A549 (cell line): ENCODE results near the gene PLXND1. TPM values are rescaled to one million over a fixed set of nuclear protein-coding genes. Genes with fewer than 3 reads are reported as not detected.

Source experiments
- ATAC-seq, 2 experiments: fragments of 200-7000 bp in 1 of 2; fragments of >200 bp in 1 of 2; cut with Nextera tagmentation in 1 of 2; cut with Tn5 transposase in 1 of 2; 3 replicates each; pipeline versions ENCODE4 v1.8.0 to v1.9.1; 2018 to 2020; ENCODE audit warnings: mild to moderate bottlenecking in 1 of 2, moderate library complexity in 1 of 2
- CTCF ChIA-PET: fragments of 300-600 bp; sonication (Branson Sonifier 250); formaldehyde crosslinking; extraction: SDS; loops from one replicate; lab custom pipeline; 2021; ENCODE audit warnings: antibody characterized with exemption, inconsistent platforms; lab: Yijun Ruan, JAX
- POLR2A ChIA-PET: fragments of 350-600 bp; formaldehyde crosslinking; extraction: SDS; loops from one replicate; lab custom pipeline; 2021; ENCODE audit warnings: antibody characterized with exemption, inconsistent platforms; lab: Yijun Ruan, JAX
- DNase-seq, 2 experiments: peaks; one replicate each; pipeline versions ENCODE4 v3.0.0 to v3.0.0-alpha.2; 2011 to 2016; ENCODE audit warnings: low read depth in 1 of 2, low spot score in 1 of 2
- FAIRE-seq: peaks from 2 replicates; lab custom pipeline; 2011; peaks lifted over from hg19 to GRCh38; lab: Jason Lieb, UNC
- H3K27ac ChIP-seq, 2 experiments: fragments of >200 bp; sonication (Bioruptor Twin); formaldehyde crosslinking; 3 replicates each; pipeline ENCODE4 v1.5.1; 2016 to 2017
- H3K4me1 ChIP-seq: fragments of >200 bp; sonication (Bioruptor Twin); formaldehyde crosslinking; 3 replicates; pipeline ENCODE4 v1.6.1; 2016
- H3K4me2 ChIP-seq: fragments of >200 bp; sonication (Bioruptor Twin); formaldehyde crosslinking; 3 replicates; pipeline ENCODE4 v1.6.1; 2016
- H3K4me3 ChIP-seq: fragments of >200 bp; sonication (Bioruptor Twin); formaldehyde crosslinking; 3 replicates; pipeline ENCODE4 v1.5.1; 2016
- H3K9me3 ChIP-seq: fragments of >200 bp; sonication (Bioruptor Twin); formaldehyde crosslinking; 3 replicates; pipeline ENCODE4 v1.6.1; 2016
- BCL3 ChIP-seq: fragments of >200 bp; sonication (Bioruptor Twin); formaldehyde crosslinking; IDR thresholded peaks from 3 replicates; pipeline ENCODE4 v1.6.1; 2016
- CBX2 ChIP-seq: fragments of 200-600 bp; sonication (generic); IDR thresholded peaks from 2 replicates; pipeline ENCODE4 v1.6.1; 2016; ENCODE audit warnings: low read depth, mild to moderate bottlenecking, borderline replicate concordance
- CBX8 ChIP-seq: fragments of 200-600 bp; sonication (generic); IDR thresholded peaks from 2 replicates; pipeline ENCODE4 v1.6.1; 2016
- CHD4 ChIP-seq: fragments of 200-600 bp; sonication (generic); IDR thresholded peaks from 2 replicates; pipeline ENCODE4 v1.6.1; 2016; ENCODE audit warnings: antibody characterized with exemption, mild to moderate bottlenecking, borderline replicate concordance
- CTCF ChIP-seq: fragments of >200 bp; sonication (Bioruptor Twin); formaldehyde crosslinking; IDR thresholded peaks from 3 replicates; pipeline ENCODE4 v1.5.1; 2016
- E2F6 ChIP-seq: IDR thresholded peaks from 2 replicates; pipeline ENCODE4 v1.6.1; 2012; ENCODE audit warnings: low read depth, borderline replicate concordance
- EHF ChIP-seq: fragments of 250-450 bp; sonication (Bioruptor Pico); IDR thresholded peaks from 2 replicates; pipeline ENCODE4 v1.5.0; 2020; ENCODE audit warnings: mild to moderate bottlenecking
- EP300 ChIP-seq, 2 experiments: fragments of >200 bp; sonication (Bioruptor Twin); formaldehyde crosslinking; IDR thresholded peaks; 2 replicates in 1 of 2; 3 replicates in 1 of 2; pipeline ENCODE4 v1.6.1; 2016 to 2017
- ESRRA ChIP-seq: fragments of 150-350 bp; IDR thresholded peaks from 2 replicates; pipeline ENCODE4 v1.6.1; 2014; ENCODE audit warnings: mild to moderate bottlenecking, low read length, borderline replicate concordance
- FOSL2 ChIP-seq, 2 experiments: fragments of 450-650 bp in 1 of 2; fragments of >200 bp in 1 of 2; sonication (Bioruptor Twin) in 1 of 2; formaldehyde crosslinking; IDR thresholded peaks; 2 replicates each; pipeline versions ENCODE4 v1.5.0 to v1.6.1; 2016 to 2020; ENCODE audit warnings: mild to moderate bottlenecking in 1 of 2, moderate library complexity in 1 of 2
- GATA3 ChIP-seq: IDR thresholded peaks from 2 replicates; pipeline ENCODE4 v1.6.1; 2012; ENCODE audit warnings: borderline replicate concordance
- HDAC2 ChIP-seq: fragments of 200-600 bp; sonication (generic); IDR thresholded peaks from 2 replicates; pipeline ENCODE4 v1.6.1; 2016
- HEYL ChIP-seq: fragments of 250-450 bp; sonication (Bioruptor Pico); IDR thresholded peaks from 2 replicates; pipeline ENCODE4 v1.8.0; 2021; ENCODE audit warnings: mild to moderate bottlenecking, moderate library complexity
- HOXA7 ChIP-seq: fragments of 250-450 bp; sonication (Bioruptor Pico); IDR thresholded peaks from 2 replicates; pipeline ENCODE4 v1.5.0; 2020; ENCODE audit warnings: mild to moderate bottlenecking, moderate library complexity
- JUN ChIP-seq, 2 experiments: fragments of >200 bp; sonication (Bioruptor Twin); formaldehyde crosslinking; IDR thresholded peaks; 2 replicates in 1 of 2; 3 replicates in 1 of 2; pipeline ENCODE4 v1.6.1; 2016 to 2017
- JUNB ChIP-seq: fragments of >200 bp; sonication (Bioruptor Twin); formaldehyde crosslinking; IDR thresholded peaks from 2 replicates; pipeline ENCODE4 v1.6.1; 2016
- KDM1A ChIP-seq: fragments of 200-600 bp; sonication (generic); IDR thresholded peaks from 2 replicates; pipeline ENCODE4 v1.6.1; 2016; ENCODE audit warnings: low read depth, mild to moderate bottlenecking
- MAFK ChIP-seq: fragments of 450-650 bp; IDR thresholded peaks from 2 replicates; pipeline ENCODE4 v1.6.1; 2014; ENCODE audit not compliant: partially characterized antibody
- MAX ChIP-seq: IDR thresholded peaks from 2 replicates; pipeline ENCODE4 v1.6.1; 2012
- MYC ChIP-seq: IDR thresholded peaks from 2 replicates; pipeline ENCODE4 v1.6.1; 2012; ENCODE audit warnings: mild to moderate bottlenecking, inconsistent platforms, low read length, improper control_type of control experiment, borderline replicate concordance
- PBX3 ChIP-seq: IDR thresholded peaks from 2 replicates; pipeline ENCODE4 v1.6.1; 2012
- POLR2A ChIP-seq: IDR thresholded peaks from 2 replicates; pipeline ENCODE4 v1.6.1; 2012; ENCODE audit warnings: mild to moderate bottlenecking, low read length
- RAD21 ChIP-seq, 2 experiments: fragments of >200 bp in 1 of 2; sonication (Bioruptor Twin) in 1 of 2; formaldehyde crosslinking in 1 of 2; IDR thresholded peaks in 1 of 2; conservative IDR thresholded peaks in 1 of 2; 2 replicates in 1 of 2; 3 replicates in 1 of 2; pipeline ENCODE4 v1.6.1; 2012 to 2018; ENCODE audit warnings: inconsistent platforms in 1 of 2
- RARB ChIP-seq: fragments of 250-450 bp; sonication (Bioruptor Pico); IDR thresholded peaks from 2 replicates; pipeline ENCODE4 v1.8.0; 2021; ENCODE audit warnings: mild to moderate bottlenecking, moderate library complexity
- RFX5 ChIP-seq: fragments of 450-650 bp; IDR thresholded peaks from 2 replicates; pipeline ENCODE4 v1.7.1; 2014; ENCODE audit warnings: antibody characterized with exemption, mild to moderate bottlenecking, moderate library complexity
- TP53 ChIP-seq: fragments of 250-450 bp; sonication (Bioruptor Pico); IDR thresholded peaks from 2 replicates; pipeline ENCODE4 v1.5.0; 2021; ENCODE audit warnings: mild to moderate bottlenecking, moderate library complexity
- USF2 ChIP-seq: fragments of 450-650 bp; IDR thresholded peaks from 2 replicates; pipeline ENCODE4 v1.6.1; 2014; ENCODE audit warnings: antibody characterized with exemption
- ZC3H11A ChIP-seq: fragments of 450-650 bp; IDR thresholded peaks from 2 replicates; pipeline ENCODE4 v1.6.1; 2014; ENCODE audit warnings: antibody characterized with exemption, mild to moderate bottlenecking
- ZSCAN20 ChIP-seq: fragments of 250-450 bp; sonication (Bioruptor Pico); IDR thresholded peaks from 2 replicates; pipeline ENCODE4 v1.8.0; 2022; ENCODE audit warnings: mild to moderate bottlenecking, moderate library complexity
- WGBS: methylation state at CpG from one replicate; pipeline ENCODE4 v1.1.6; 2017; ENCODE audit errors: missing lambda C conversion rate; 5-methylcytosine and 5-hydroxymethylcytosine counted together
- polyA plus RNA-seq, 4 experiments: library from polyadenylated mRNA; depleted of rRNA in 3 of 4; stranded (reverse); fragments of >200 nt; fragmentation: RNase III in 1 of 4; extraction: RNeasy Plus Mini Kit Qiagen cat#74134 plus additional on column Dnase treatment in 1 of 4; gene quantifications; 2 replicates in 3 of 4; 3 replicates in 1 of 4; pipeline ENCODE4 v1.2.3, GENCODE V29; 2011 to 2017

PLXND1 gene
- polyA plus RNA-seq, 2 of the 4 experiments (the other 2 are of a cell fraction) = 26.8 to 72.6 TPM

GRCh38 chr3:129638481-129638880 lies 32.0 kb upstream of the PLXND1 start:
- no peak overlapping the region for H3K4me3 ChIP-seq
- ATAC-seq (no peak), DNase-seq (no peak), FAIRE-seq (no peak)
- H3K9me3 ChIP-seq = peaks cover 13% of the 10 kb centered on the region
- H3K4me1 ChIP-seq = peaks cover 19% of the 10 kb centered on the region
- POLR2A ChIA-PET = no interaction called here
- 82% methylated on average over 3 of the region's 3 CpGs for WGBS
- CTCF ChIA-PET = interaction anchor here (1.0 to 2.0 kb wide), 4 partner anchors 11 to 295 kb away, joined by 3 to 11 read pairs (median 6); no protein-coding TSS in a partner anchor
- no peak for TF ChIP-seq CBX8
- no peak for TF ChIP-seq ZC3H11A
- TF ChIP-seq TP53 (CRISPR knock-in tag) = no peak
- no peak for TF ChIP-seq USF2
- no peak for TF ChIP-seq ZSCAN20
- H3K27ac ChIP-seq = peak overlapping the region in 1 of 2 experiments; percentile 56; a peak in 4 of 6 replicates
- H3K4me2 ChIP-seq = no peak overlapping the region

- no peak overlapping the region for H3K4me2 ChIP-seq
- ChIA-PET CTCF (interaction anchor here (10.7 kb wide), 1 partner anchor 192 kb away, joined by 178 read pairs; no protein-coding TSS in a partner anchor), POLR2A (no interaction called here)
- FAIRE-seq (no peak), ATAC-seq (no peak), DNase-seq (no peak)
- no peak overlapping the region for H3K27ac ChIP-seq
- no peak overlapping the region for H3K4me3 ChIP-seq
- TF ChIP-seq POLR2A = no peak
- TF ChIP-seq HEYL (CRISPR knock-in tag) = no peak
- TF ChIP-seq EHF = no peak
- TF ChIP-seq BCL3 = no peak
- no peak for TF ChIP-seq JUN (IDR thresholded peaks at IDR 0.05)
- TF ChIP-seq RFX5 = no peak
- TF ChIP-seq EP300 (IDR thresholded peaks at IDR 0.05) = no peak
- no peak for TF ChIP-seq CHD4
- TF ChIP-seq RARB (CRISPR knock-in tag) = no peak
- no peak for TF ChIP-seq MYC
- no peak for TF ChIP-seq FOSL2 (IDR thresholded peaks at IDR 0.05)
- TF ChIP-seq FOSL2 (CRISPR knock-in tag; IDR thresholded peaks at IDR 0.05) = no peak
- no peak for TF ChIP-seq KDM1A
- no peak for TF ChIP-seq MAFK
- TF ChIP-seq JUNB = no peak
- TF ChIP-seq HDAC2 = no peak
- H3K4me1 ChIP-seq = peaks cover 6% of the 10 kb centered on the region
- WGBS = 49% methylated on average over 3 of the region's 3 CpGs
- H3K9me3 ChIP-seq = peaks cover 13% of the 10 kb centered on the region
Measured at GRCh38 chr3:129636082-129636481, 29.6 kb upstream of the PLXND1 start.

GRCh38 chr3:129635656-129636055 lies 29.2 kb upstream of the PLXND1 start:
- FAIRE-seq = no peak
- H3K27ac ChIP-seq = no peak overlapping the region
- DNase-seq = no peak
- H3K4me3 ChIP-seq = no peak overlapping the region
- H3K9me3 ChIP-seq = peaks cover 13% of the 10 kb centered on the region
- H3K4me1 ChIP-seq = peaks cover 1% of the 10 kb centered on the region
- POLR2A ChIA-PET = no interaction called here
- WGBS = 97% methylated on average over 4 of the region's 4 CpGs
- no peak for ATAC-seq
- no peak for TF ChIP-seq KDM1A
- no peak for TF ChIP-seq RAD21 (conservative IDR thresholded peaks at IDR 0.05 in 1 of 2, IDR thresholded peaks at IDR 0.05 in 1 of 2)
- no peak for TF ChIP-seq CBX2
- TF ChIP-seq MAX = no peak
- TF ChIP-seq HOXA7 (CRISPR knock-in tag) = no peak
- TF ChIP-seq E2F6 = no peak
- no peak for TF ChIP-seq ESRRA
- no peak for TF ChIP-seq EP300 (IDR thresholded peaks at IDR 0.05)
- TF ChIP-seq USF2 = no peak
- no peak for TF ChIP-seq JUN (IDR thresholded peaks at IDR 0.05)
- no peak for TF ChIP-seq EHF
- no peak for TF ChIP-seq PBX3
- TF ChIP-seq CTCF = no peak
- TF ChIP-seq TP53 (CRISPR knock-in tag) = no peak
- TF ChIP-seq JUNB = no peak
- no peak for TF ChIP-seq GATA3
- TF ChIP-seq HEYL (CRISPR knock-in tag) = no peak
- no peak for TF ChIP-seq CBX8
- TF ChIP-seq, all 56 proteins: peak for 0
- CTCF ChIA-PET = interaction anchor here (10.7 kb wide), 1 partner anchor 192 kb away, joined by 178 read pairs; no protein-coding TSS in a partner anchor
- H3K4me2 ChIP-seq = no peak overlapping the region
